ENCODE data around the gene ATP1B1. TPM values are rescaled to one million over a fixed set of nuclear protein-coding genes. Genes with fewer than 3 reads are reported as not detected.

ATP1B1 gene
- polyA plus RNA-seq, 1 donor (not counting 4 experiments of a cell fraction or from before 2014, with no cell fraction given), result 30.0 TPM

GRCh38 chr1:169100208-169100607 lies 6.3 kb upstream of the ATP1B1 start:
- no peak overlapping the region for H3K27ac ChIP-seq (ENCODE audit: control insufficient read depth, insufficient read depth, low read length)
- no peaks in the 10 kb centered on the region for H3K79me2 ChIP-seq (ENCODE audit: control insufficient read depth, insufficient read depth, low read length)
- H3K36me3 ChIP-seq (ENCODE audit: control insufficient read depth in 2 of 2, extremely low read depth in 1 of 2, insufficient read depth in 2 of 2, low read length in 2 of 2), result no peaks in the 10 kb centered on the region
- H3K4me2 ChIP-seq (ENCODE audit: control insufficient read depth, extremely low read depth, insufficient read depth, low read depth, low read length), result no peak overlapping the region
- TF ChIP-seq CTCF (optimal IDR thresholded peaks at IDR 0.05 in 1 of 3, IDR thresholded peaks at IDR 0.05 in 1 of 3, conservative IDR thresholded peaks at IDR 0.05 in 1 of 3; ENCODE audit: extremely low read depth in 1 of 3, insufficient read depth in 2 of 3, low read length in 3 of 3), result no peak
- no peak for TF ChIP-seq EZH2 (IDR thresholded peaks at IDR 0.05; ENCODE audit: low read length)
- no peaks in the 10 kb centered on the region for H4K20me1 ChIP-seq (ENCODE audit: control insufficient read depth, extremely low read depth, insufficient read depth, low read length)
- H3K9ac ChIP-seq (ENCODE audit: control insufficient read depth, extremely low read depth, insufficient read depth, low read length), result no peak overlapping the region
- H3K27me3 ChIP-seq (ENCODE audit: control insufficient read depth, extremely low read depth, insufficient read depth, low read length), result peaks cover 24% of the 10 kb centered on the region
- H3K4me1 ChIP-seq (ENCODE audit: control insufficient read depth, extremely low read depth, insufficient read depth, low read length), result peaks cover 18% of the 10 kb centered on the region
- dilution Hi-C loops (cut with MboI; ENCODE audit: extremely low pct_ligation_motif_present, low sequenced_read_pairs), result no loop called here
- H3K4me3 ChIP-seq (ENCODE audit: control insufficient read depth in 2 of 3, extremely low read depth in 1 of 3, insufficient read depth in 2 of 3, low read depth in 1 of 3, low read length in 3 of 3), result no peak overlapping the region
- DNase-seq (ENCODE audit: low read depth, low spot score), result no peak
- no peak overlapping the region for H2AFZ ChIP-seq (ENCODE audit: control insufficient read depth, low read length)
- H3K9me1 ChIP-seq (ENCODE audit: control insufficient read depth, extremely low read depth, insufficient read depth, low read length), result no peaks in the 10 kb centered on the region
- no peak for FAIRE-seq
- no peaks in the 10 kb centered on the region for H3K9me3 ChIP-seq (ENCODE audit: control insufficient read depth, low read depth, low read length)

GRCh38 chr1:169100651-169101088 lies 5.8 kb upstream of the ATP1B1 start:
- peaks cover 29% of the 10 kb centered on the region for H3K27me3 ChIP-seq (ENCODE audit: control insufficient read depth, extremely low read depth, insufficient read depth, low read length)
- H3K27ac ChIP-seq (ENCODE audit: control insufficient read depth, insufficient read depth, low read length), result no peak overlapping the region
- no peak for DNase-seq (ENCODE audit: low read depth, low spot score)
- H3K9me1 ChIP-seq (ENCODE audit: control insufficient read depth, extremely low read depth, insufficient read depth, low read length), result no peaks in the 10 kb centered on the region
- H3K9me3 ChIP-seq (ENCODE audit: control insufficient read depth, low read depth, low read length), result no peaks in the 10 kb centered on the region
- no peaks in the 10 kb centered on the region for H3K79me2 ChIP-seq (ENCODE audit: control insufficient read depth, insufficient read depth, low read length)
- TF ChIP-seq EZH2 (IDR thresholded peaks at IDR 0.05; ENCODE audit: low read length) (no peak), CTCF (optimal IDR thresholded peaks at IDR 0.05 in 1 of 3, IDR thresholded peaks at IDR 0.05 in 1 of 3, conservative IDR thresholded peaks at IDR 0.05 in 1 of 3; ENCODE audit: extremely low read depth in 1 of 3, insufficient read depth in 2 of 3, low read length in 3 of 3) (no peak)
- H3K4me3 ChIP-seq (ENCODE audit: control insufficient read depth in 2 of 3, extremely low read depth in 1 of 3, insufficient read depth in 2 of 3, low read depth in 1 of 3, low read length in 3 of 3), result no peak overlapping the region
- dilution Hi-C loops (cut with MboI; ENCODE audit: extremely low pct_ligation_motif_present, low sequenced_read_pairs), result no loop called here
- no peak overlapping the region for H3K9ac ChIP-seq (ENCODE audit: control insufficient read depth, extremely low read depth, insufficient read depth, low read length)
- no peaks in the 10 kb centered on the region for H4K20me1 ChIP-seq (ENCODE audit: control insufficient read depth, extremely low read depth, insufficient read depth, low read length)
- H3K4me1 ChIP-seq (ENCODE audit: control insufficient read depth, extremely low read depth, insufficient read depth, low read length), result peaks cover 15% of the 10 kb centered on the region
- H3K36me3 ChIP-seq (ENCODE audit: control insufficient read depth in 2 of 2, extremely low read depth in 1 of 2, insufficient read depth in 2 of 2, low read length in 2 of 2), result no peaks in the 10 kb centered on the region
- no peak overlapping the region for H2AFZ ChIP-seq (ENCODE audit: control insufficient read depth, low read length)
- FAIRE-seq, result no peak
- H3K4me2 ChIP-seq (ENCODE audit: control insufficient read depth, extremely low read depth, insufficient read depth, low read depth, low read length), result no peak overlapping the region
